Fibroblast of skin of abdomen (primary cell): ENCODE measurements around the gene UST. TPM values are rescaled to one million over a fixed set of nuclear protein-coding genes. Genes with fewer than 3 reads are reported as not detected.
A peak's percentile ranks its signal among the peaks of the same experiment; 100 is the strongest.

Experiments used
- DNase-seq: peaks from one replicate; pipeline ENCODE4 v3.0.0-alpha.2; 2013
- polyA plus RNA-seq, 2 experiments: library from polyadenylated mRNA; unstranded; fragments of 120-200 nt; gene quantifications; one replicate each; pipeline ENCODE4 v1.2.1, GENCODE V29; 2013; ENCODE audit not compliant: insufficient read length in 2 of 2

Gene UST, protein sequence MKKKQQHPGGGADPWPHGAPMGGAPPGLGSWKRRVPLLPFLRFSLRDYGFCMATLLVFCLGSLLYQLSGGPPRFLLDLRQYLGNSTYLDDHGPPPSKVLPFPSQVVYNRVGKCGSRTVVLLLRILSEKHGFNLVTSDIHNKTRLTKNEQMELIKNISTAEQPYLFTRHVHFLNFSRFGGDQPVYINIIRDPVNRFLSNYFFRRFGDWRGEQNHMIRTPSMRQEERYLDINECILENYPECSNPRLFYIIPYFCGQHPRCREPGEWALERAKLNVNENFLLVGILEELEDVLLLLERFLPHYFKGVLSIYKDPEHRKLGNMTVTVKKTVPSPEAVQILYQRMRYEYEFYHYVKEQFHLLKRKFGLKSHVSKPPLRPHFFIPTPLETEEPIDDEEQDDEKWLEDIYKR
- 13.0 TPM for polyA plus RNA-seq (2013, experiment 1 of 2; ENCODE audit: insufficient read length)
- 11.3 TPM for polyA plus RNA-seq (2013, experiment 2 of 2; ENCODE audit: insufficient read length)

DNA sequence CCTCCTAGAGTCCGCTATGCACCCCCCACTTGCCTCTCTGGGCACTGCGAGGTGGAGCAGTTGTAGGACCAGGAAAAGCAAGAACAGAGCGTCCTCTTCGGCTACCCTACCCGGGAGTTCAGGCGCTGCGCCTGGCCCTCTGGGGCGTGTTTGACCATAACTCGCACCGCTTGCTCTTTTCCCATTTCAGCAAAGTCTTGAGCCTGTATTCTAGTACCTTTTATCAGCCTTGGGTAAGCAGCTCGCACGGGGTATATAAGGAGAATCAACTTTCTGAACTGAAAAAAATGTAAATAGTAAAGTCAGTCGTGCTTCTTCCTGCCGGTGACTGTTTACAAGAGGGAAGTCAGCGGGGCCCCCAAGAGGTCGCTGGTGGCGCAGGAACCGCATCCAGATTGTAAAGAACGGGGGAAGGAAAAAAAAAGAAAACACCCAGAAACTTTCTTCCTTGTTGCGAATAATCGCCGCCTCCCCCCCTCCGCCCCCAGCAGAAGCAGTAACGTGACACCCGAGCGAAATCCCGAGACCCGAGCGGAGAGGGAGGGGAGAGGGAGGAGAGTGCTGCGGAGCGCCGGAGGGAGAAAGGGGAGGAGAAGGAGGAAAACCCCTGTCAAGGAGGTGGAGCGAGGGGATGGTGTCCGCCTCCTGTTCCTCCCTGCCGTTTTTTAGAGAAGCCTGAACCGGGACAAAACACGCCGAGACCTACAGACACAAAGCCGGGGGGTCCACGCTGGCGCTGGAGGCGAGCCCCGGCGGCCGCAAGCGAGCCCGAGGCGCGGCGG is at the start of gene UST:
UST (plus strand) TSS at position 668 of the 782 bp plus-strand sequence. CDS start 401 bp downstream, outside the sequence.
- DNase-seq: peak; percentile 97

DNA sequence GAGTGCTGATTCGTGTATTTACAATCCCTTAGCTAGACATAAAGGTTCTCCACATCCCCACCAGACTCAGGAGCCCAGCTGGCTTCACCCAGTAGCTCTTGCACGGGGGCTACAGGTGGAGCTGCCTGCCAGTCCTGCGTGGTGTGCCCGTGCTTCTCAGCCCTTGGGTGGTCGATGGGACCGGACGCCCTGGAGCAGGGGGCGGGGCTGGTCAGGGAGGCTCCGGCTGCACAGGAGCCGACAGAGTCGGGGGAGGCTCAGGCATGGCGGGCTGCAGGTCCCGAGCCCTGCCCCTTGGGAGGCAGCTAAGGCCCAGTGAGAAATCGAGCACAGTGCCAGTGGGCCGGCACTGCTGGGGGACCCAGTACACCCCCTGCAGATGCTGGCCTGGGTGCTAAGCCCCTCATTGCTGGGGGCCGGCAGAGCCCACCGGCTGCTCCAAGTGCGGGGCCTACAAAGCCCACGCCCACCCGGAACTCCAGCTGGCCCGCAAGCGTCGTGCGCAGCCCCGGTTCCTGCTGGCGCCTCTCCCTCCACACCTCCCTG is 48.9 kb upstream of the UST start:
- DNase-seq: no peak

DNA sequence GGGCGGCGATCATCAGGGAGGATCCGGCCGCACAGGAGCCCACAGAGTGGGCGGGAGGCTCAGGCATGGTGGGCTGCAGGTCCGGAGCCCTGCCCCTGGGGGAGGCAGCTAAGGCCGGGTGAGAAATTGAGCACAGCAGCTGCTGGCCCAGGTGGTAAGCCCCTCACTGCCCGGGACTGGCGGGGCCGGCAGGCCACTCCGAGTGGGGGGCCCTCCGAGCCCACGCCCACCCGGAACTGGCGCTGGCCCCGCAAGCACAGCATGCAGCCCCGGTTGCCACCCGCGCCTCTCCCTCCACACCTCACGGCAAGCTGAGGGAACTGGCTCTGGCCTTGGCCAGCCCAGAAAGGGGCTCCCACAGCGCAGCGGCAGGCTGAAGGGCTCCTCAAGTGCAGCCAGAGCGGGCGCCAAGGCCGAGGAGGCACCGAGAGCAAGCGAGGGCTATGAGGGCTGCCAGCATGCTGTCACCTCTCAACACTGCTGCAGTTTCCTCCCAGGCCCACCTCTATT is 48.1 kb upstream of the UST start:
- DNase-seq: no peak

DNA sequence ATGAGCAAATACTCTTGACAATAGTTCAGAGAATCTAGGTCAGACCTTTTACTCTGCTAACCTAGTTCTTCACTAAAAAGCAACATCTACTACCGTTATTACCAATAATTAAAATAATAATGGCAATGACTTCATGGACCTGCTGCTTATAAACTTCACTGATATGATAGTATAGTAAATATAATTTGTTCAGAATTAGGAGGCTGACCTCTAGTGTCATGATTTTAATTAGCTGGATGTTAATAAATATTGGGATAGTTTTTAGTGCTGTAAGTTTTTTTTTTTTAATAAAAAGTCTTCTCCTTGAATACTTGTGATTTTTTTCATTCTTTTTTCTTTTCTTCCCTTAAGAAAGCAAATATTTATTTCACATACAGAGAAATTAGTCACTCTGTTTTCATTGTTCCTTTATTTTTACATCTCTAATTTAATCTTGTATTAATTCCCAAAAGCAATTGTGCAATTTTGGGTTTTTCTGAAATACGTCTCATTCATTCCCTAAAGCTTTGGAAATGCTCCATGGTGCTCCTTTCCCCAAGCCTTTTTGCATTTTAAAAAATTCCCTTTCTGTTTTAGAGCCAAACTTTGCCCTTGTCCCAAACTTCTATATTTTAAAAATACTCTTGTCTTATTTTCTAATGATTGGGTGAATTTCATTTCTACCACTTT is 46.6 kb upstream of the UST start:
- DNase-seq: peak; percentile 14

DNA sequence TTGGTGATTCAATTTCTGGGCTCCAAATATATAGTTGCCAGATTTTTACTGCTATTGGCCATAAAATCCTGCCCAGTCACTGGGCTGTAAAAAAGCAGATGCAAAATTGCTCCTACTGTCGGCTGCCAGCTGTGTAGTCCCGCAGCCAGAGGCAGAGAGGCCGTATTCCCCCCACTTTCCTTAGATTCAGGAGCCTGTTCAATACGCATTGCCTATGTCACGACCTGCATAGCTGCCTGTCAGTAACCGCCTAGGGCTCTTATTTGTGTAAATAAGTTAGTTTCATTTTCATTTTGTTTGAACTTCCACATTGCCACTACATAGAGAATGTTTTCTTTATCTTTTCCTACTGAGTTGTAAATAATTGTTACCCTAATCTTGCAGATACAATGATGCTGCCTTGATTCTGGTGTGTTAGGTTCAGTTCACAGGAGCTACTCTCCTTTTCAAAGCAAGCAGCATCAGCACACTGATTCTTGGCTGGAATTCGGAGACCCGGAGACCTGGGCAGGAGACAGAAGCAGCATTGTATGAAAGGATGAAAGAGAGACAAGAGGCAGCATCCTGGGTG is 46.0 kb upstream of the UST start:
- DNase-seq: peak; percentile 42

DNA sequence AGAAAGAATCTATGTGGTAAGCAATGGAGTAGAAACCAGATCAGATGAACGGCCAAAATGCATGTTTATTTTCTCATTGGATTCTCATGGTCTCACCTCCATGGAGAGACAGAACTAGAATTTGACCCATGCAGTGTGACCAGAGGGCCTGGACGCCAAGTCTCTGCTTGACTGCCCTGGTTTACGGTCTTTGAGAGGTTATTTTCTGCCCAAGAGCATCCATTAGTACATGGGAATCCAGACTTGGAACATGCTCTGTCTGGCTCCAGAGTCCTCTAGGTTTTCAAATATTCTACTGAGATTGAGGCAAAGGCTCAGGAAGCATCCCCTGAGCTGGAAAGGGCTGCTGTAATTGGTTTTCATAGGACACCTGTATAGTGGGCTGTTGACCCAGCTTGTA is 45.5 kb upstream of the UST start:
- no peak for DNase-seq

DNA sequence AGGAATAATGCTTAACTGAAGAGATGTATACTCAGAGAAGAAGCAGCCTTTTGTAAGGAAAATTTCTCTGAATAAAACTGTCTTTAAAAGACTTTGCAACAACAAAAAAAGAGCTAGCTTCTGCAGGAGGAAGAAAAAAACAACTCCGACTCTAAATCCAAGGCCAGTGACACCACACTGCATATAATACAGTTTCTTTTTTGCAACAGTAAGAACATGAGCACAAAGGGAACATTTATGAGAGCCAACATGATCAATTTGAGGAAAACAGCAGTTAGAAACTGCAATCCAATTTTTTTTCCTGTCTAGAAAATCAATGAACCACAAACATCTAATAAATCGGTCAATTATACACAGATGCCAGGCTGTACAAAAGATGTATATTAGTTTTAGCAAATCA is 42.9 kb upstream of the UST start:
- DNase-seq: no peak

DNA sequence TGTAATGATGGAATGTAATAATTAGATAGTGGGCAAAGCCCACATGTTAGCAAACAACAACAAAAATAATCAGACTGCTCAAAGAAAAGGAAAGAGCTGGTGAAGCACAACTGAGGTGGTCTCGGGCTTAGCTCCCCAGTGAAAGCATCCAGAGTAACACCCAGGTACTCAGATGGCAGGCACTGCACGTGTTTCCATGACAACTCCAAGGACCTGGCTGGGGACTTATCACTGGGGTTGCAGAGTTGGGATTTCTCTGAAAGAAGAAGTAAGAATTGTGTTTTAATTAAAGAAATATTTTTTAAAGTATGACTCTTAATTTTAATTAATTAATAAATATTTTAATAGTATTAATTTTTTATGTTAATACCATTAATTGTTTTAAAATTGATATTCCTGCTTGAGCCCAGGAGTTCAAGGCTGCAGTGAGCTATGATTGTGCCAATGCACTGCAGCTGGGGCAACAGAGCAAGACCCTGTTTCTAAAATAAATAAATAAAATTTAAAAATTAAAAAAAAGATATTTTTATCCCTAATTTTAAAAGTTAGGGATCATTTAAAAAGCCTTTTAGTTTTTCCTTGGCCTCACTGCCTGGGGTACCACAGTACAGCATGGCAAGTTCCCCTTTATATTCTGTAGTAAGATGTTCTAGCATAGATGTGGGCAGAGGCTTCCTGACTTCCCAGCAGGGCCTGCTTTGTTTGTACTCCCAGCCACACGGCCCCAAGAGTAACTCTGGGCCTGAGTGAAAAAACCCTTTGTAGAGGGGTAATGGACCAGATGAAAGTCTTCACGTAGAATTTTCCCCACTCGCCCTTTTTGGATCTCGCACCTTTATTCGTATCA is 42.2 kb upstream of the UST start:
- no peak for DNase-seq

DNA sequence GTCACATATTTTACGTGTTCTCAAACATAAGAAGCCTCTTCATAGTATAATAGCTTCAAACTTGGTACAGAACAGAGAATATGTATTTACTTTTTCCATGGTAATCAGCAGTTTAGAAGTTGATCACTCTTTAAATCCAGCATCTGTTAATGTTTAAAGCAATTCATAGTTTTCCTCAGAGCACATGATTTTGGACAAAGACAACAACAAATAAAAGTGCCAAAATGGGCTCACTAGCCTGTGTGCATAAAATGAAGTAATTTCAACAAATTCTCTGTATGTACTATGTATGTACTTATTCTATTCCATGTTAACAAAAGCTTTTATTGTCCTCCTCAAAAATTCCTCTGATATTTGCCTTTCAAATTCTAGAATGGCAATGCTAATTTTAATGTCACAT is 38.1 kb upstream of the UST start:
- no peak for DNase-seq

DNA sequence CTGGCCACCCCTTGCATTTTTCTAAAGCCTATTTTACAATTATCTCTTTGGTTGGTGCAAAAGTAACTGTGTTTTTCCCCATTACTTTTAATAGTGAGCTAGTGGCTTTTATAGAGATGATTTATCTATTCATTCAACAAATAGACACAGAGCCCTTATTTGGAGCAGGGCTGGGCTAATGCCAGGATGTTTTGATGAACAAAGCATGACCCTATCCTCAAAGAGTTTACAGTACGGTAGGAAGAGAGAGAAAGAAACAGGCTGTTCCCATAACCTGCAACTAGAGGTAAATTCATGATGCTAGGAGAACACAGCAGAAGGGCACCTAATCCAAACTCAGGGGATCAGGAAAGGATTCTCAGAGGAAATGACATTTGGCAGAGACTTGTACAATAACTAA is 37.3 kb upstream of the UST start:
- DNase-seq: peak; percentile 33

DNA sequence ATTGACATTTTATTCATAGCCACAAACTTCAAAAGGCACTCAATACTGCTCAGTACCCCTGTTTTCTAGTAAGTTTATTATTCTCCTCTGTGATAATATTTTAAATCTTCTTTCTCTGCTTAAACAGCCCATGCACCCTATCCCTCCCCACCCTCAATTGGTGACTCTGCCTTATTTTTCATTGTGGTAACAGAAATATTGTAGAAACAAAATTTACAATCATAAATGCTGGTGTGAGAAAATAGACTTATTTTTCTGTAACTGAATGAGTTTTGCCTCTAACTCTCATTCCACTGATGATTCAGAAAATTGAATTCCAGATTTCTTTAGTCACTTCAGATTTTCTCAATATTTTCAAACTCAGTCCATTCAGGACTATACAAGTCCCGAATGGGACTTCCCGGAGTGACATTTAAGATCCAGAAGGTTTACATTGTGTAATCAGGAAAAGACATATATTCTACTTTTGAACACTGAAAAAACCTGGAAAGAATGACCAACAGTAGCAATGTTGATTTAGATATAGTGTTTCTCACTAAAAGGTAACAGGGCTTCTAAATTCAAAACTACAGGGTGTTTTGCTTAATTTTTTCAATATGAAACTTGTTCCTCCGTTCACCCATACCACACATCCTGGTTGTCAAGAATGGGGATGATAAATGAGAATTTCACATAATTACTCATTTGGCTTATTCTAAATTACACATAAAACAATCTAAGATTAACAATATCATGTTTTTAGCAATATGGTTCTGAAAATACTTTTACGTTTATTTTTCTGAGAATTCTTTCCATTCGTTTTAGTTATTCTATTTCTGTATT is 34.8 kb upstream of the UST start:
- peak; percentile 41 for DNase-seq

DNA sequence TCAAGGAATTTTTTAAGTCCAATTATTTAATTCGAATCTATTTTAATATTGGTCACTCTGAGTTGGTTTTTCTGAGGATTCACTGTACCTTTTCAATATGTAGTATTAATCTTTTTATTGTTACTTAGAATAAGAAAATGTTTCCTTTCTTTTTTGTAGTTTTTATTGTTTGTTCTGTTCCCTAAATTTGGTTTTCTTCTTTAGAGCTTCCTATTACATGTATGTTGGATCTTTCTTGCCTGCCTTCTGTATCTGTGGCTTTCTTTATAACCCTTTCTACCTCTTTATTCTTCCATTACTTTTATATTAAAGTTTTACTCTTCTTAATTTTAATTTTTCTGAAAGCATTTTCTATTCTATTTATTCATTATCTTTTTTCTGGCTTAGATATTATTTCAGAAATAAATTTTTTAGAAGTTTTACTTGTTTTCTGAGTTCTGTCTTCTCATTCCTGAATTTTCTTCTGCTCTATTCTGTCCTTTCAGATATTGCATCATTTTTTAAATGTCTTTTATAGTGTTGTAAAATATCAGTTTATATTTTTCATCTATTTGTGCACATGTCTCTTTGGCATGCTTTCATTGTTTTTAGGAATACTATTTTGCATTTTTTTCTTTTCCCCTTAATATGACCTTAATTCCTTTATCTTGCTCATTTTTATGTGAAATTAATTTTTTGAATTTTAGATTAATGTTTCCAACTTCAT is 33.6 kb upstream of the UST start:
- DNase-seq: no peak

DNA sequence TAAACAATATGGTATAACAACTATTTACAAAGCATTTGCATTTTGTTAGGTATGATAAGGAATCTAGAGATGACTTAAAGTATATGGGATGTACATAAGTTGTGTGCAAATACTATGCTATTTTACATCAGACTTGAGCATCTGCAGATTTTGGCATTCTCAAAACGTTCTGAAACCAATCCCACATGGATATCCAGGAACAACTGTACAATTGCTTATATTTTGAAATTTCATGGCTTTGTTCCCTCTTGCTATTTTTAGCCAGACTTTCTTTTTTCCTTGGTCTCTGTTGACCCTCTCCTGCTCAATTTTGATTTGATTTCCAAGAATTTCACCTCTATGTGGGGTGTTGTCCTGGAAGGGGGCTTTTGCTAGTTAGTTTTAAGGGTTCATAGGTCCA is 32.9 kb upstream of the UST start:
- DNase-seq: no peak

DNA sequence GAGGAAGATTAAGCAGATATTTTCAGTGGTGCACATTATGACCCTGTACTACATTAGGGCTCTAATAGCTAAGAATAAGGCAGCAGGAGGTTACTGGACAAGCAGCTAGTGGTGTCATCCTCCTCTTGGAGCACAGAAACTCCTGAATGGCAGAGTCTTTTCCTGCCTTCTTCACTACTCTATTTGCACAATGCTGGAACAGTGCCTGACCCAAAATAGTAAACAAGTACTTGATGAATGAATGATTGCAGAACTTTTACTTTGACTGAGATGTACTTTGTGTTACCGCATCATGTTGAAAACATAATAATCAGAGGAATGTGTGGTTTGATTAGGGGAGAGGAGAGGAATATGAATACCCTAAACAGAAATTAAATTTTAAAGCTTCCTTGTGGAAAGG is 30.0 kb upstream of the UST start:
- peak; percentile 14 for DNase-seq

DNA sequence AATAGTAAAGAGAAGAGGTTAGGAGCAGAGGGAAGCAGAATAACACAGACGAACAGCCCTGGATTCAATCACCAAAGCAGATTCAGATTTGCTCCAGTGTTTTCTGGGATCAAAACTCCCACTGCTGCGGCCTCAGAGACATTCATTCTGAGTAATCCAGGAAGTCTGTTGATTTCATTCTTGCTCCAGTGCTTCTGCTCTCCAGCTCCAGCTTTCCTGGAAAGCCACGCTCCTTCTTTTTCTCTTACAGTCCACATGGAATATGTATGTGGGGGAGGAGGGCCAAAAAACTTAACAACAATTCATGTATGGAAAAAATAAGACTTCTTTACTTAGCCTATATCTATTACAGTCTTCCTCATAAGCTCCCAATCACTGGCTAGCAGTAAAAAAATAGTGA is 26.4 kb upstream of the UST start:
- DNase-seq: peak; percentile 67

DNA sequence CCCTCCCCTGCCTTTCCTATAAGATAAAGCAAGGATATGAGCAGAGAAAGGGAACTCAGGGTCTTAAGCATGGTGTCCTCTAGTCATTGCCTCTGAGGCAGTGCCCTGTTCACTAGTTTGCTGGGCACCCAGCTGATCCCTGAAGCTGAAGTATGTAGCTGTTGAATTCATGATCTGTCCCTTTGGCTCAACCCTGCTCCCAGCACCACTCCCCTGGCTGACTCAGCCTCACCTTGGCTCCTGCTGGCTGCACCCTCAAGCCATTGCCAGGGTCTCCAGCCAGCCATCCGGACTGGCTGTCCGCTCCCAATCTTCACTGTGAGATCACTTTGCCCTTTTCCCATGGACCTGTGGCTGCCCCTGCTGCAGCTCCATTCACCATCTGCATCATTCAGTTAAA is 25.9 kb upstream of the UST start:
- DNase-seq: no peak

DNA sequence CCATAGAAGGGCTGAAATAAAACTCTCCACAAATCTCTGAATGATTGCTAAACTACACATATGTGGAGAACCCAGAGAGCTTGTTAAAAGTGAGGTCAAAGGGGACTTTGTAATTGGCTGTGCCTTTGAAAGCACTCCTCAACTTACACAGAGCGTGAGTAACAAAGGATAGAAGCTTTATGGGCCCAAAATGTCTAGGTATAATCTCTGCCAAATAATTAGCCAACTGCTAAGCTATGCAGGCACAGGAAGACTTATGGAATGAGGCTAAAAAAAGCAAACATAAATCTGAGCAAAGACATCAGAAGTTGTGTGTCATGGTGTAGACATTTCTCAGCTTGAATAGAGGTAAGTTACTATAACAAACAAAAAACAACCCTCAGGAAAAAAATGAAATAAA is 23.3 kb upstream of the UST start:
- DNase-seq: peak; percentile 95

DNA sequence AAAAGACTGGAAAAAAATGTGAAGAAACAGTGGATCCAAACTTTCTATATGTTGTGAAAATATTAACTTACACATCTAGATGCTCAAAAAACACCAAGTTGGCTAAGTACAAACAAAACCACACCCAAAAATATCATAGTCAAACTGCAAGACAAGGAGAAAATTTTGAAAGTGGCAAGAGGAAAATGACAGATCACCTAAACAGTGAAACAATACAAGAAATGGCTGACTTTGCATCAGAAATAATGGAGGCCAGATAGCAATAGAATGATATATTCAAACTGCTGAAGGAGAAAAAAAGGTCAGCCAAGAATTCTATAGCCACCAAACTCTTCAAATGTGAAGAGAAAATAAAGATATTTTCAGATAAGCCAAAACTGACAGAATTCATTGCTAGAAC is 22.4 kb upstream of the UST start:
- DNase-seq: no peak

DNA sequence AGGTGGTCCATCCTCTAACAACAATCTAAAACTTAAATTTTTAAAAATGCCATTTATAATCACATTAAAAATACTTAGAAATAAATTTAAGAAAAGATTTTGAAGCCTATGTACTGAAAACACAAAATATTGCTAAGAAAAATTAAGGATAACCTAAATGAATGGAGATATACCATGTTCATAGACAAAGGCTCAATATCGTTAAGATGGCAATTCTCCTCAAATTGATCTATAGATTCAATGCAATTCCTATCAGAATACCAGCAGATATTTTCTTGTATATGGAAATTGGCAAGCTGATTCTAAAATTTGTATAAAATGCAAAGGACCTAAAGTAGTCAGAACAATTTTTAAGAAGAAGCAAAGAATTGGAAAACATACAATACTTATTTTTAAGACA is 19.7 kb upstream of the UST start:
- no peak for DNase-seq

DNA sequence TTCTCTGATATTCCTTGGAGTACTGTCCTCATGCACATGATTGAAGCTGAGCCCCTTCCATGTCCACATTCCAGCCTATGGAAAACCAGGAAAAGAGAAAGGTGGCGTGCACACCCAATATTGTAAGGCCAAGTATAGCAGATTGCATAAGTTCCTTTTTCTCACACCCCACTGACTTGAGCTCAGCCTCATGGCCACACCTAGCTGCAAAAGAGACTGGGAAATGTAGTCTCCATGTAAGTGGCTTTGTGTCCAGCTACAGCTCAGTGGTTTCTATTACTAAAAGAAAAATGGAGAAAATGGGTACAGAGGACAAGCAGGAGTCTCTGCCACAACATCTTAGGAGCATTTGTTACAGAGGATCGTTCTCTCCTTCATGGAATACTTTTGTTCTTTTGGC is 10.8 kb upstream of the UST start:
- no peak for DNase-seq
